GM23248 (cell line): ENCODE data around the gene ATXN7.

Source experiments
- EZH2 ChIP-seq: fragments of 200-600 bp; sonication (generic); IDR thresholded peaks from 2 replicates; pipeline ENCODE4 v1.6.1; 2018; ENCODE audit warnings: antibody characterized with exemption, mild to moderate bottlenecking; ENCODE audit not compliant: insufficient read depth, poor library complexity, severe bottlenecking
- EZH2phosphoT487 ChIP-seq: fragments of 200-600 bp; sonication (generic); IDR thresholded peaks from 2 replicates; pipeline ENCODE4 v1.6.1; 2018; ENCODE audit warnings: antibody characterized with exemption, moderate library complexity, mild to moderate bottlenecking, low read depth; ENCODE audit not compliant: insufficient read depth

DNA sequence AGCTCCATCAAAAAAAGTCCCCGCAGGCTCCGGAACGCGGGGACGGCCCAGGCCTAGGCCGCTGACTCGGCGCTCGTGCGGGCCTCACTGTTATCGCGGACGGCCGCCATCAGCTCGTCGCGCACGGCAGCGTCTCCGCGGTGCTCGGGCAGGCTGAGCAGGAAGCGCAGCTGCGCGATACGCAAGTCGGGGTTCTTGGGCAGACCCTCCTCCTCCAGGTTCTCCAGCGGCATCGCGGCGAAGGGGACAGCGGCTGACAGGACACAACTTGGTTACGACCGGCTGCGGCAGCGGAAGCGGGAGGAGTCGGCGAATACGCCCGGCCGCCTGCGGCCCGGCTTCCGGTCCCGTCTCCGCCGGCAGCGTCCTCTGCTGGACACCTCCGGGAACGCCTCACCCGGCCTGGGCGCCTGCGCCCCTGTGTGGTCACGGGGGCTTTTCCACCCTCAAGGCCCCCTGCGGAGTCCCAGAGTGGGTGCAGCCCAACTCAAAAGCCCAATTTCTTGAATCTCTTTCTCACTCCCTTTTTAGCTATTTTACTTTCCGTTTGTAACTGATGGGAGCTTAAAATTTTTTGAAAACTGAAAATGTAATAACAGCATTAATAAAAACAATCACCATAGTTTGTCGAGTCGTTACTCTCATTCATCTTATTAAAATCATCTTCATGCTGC lies 159.7 kb downstream of the ATXN7 start, which contains the start of gene PSMD6:
- TF ChIP-seq EZH2, result no peak
- TF ChIP-seq EZH2phosphoT487, result no peak
